Endothelial cell of umbilical vein (primary cell): ENCODE data around the gene MED29. TPM values are rescaled to one million over a fixed set of nuclear protein-coding genes. Genes with fewer than 3 reads are reported as not detected.

Experiments used
- BruUV-seq: library from RNA; stranded (reverse); fragments of 400-500 nt; replicated peaks from 2 replicates; lab custom pipeline; 2021; lab: Mats Ljungman, UMichigan
- CTCF ChIA-PET: fragments of 300-600, 350-600 bp; sonication (Branson Sonifier 250); formaldehyde crosslinking; loops from one replicate; lab custom pipeline; 2021; ENCODE audit warnings: antibody characterized with exemption, inconsistent platforms; lab: Charles Lee
- POLR2A ChIA-PET: fragments of 300-600, 350-600 bp; sonication (Branson Sonifier 250); formaldehyde crosslinking; loops from one replicate; lab custom pipeline; 2021; ENCODE audit warnings: antibody characterized with exemption, inconsistent platforms; lab: Charles Lee
- DNase-seq: peaks from one replicate; pipeline ENCODE4 v3.0.0-alpha.2; 2011; ENCODE audit warnings: low read depth, low spot score
- FAIRE-seq: peaks from 2 replicates; lab custom pipeline; 2011; peaks lifted over from hg19 to GRCh38; lab: Jason Lieb, UNC
- H2AFZ ChIP-seq: 2 replicates; pipeline ENCODE4 v1.6.0; 2012; ENCODE audit warnings: low read depth, low read length, control low read depth, inconsistent platforms
- H3K27ac ChIP-seq: 2 replicates; pipeline ENCODE4 v1.5.1; 2011; ENCODE audit warnings: low read depth, mild to moderate bottlenecking, control low read depth, low read length, moderate library complexity; ENCODE audit not compliant: insufficient read depth
- H3K27me3 ChIP-seq, 2 experiments: 2 replicates each; pipeline versions ENCODE4 v1.6.0 to v1.6.1; 2011; ENCODE audit warnings: low read length in 2 of 2, mixed read lengths in 1 of 2; ENCODE audit not compliant: control insufficient read depth in 2 of 2, insufficient read depth in 2 of 2
- H3K36me3 ChIP-seq, 2 experiments: 2 replicates in 1 of 2; 3 replicates in 1 of 2; pipeline ENCODE4 v1.5.1; 2011; ENCODE audit warnings: low read length in 2 of 2, mild to moderate bottlenecking in 1 of 2, moderate library complexity in 1 of 2; ENCODE audit not compliant: control insufficient read depth in 2 of 2, insufficient read depth in 2 of 2; ENCODE audit errors: extremely low read depth in 1 of 2
- H3K4me1 ChIP-seq: 3 replicates; pipeline ENCODE4 v1.5.1; 2011; ENCODE audit warnings: mild to moderate bottlenecking, low read length; ENCODE audit not compliant: control insufficient read depth, insufficient read depth; ENCODE audit errors: extremely low read depth
- H3K4me2 ChIP-seq: 2 replicates; pipeline ENCODE4 v1.6.1; 2011; ENCODE audit warnings: low read length, control low read depth, mixed read lengths; ENCODE audit not compliant: insufficient read depth
- H3K4me3 ChIP-seq, 3 experiments: fragments of 200-600 bp in 1 of 3; sonication (generic), shearing (Covaris generic) in 1 of 3; replicated peaks in 1 of 3; 2 replicates each; pipeline ENCODE4 v1.5.1; 2011 to 2016; ENCODE audit warnings: control low read depth in 3 of 3, low read length in 3 of 3, mild to moderate bottlenecking in 2 of 3, inconsistent platforms in 1 of 3, low read depth in 1 of 3, moderate library complexity in 1 of 3; ENCODE audit not compliant: insufficient read depth in 1 of 3
- H3K79me2 ChIP-seq: 2 replicates; pipeline ENCODE4 v1.6.0; 2012; ENCODE audit warnings: low read length, inconsistent platforms; ENCODE audit not compliant: control insufficient read depth, insufficient read depth
- H3K9ac ChIP-seq: replicated peaks from 2 replicates; pipeline ENCODE3; 2011; ENCODE audit warnings: low read length, control low read depth; ENCODE audit not compliant: insufficient read depth; ENCODE audit errors: extremely low read depth
- H3K9me1 ChIP-seq: replicated peaks from 3 replicates; pipeline ENCODE4 v1.6.0; 2011; ENCODE audit warnings: mild to moderate bottlenecking, low read length; ENCODE audit not compliant: control insufficient read depth, insufficient read depth; ENCODE audit errors: extremely low read depth
- H3K9me3 ChIP-seq: replicated peaks from 2 replicates; pipeline ENCODE4 v1.5.1; 2012; ENCODE audit warnings: low read length, inconsistent platforms; ENCODE audit not compliant: control insufficient read depth, insufficient read depth
- H4K20me1 ChIP-seq: replicated peaks from 2 replicates; pipeline ENCODE3; 2011; ENCODE audit warnings: mild to moderate bottlenecking, low read length; ENCODE audit not compliant: control insufficient read depth, insufficient read depth; ENCODE audit errors: extremely low read depth
- FOS ChIP-seq: IDR thresholded peaks from 2 replicates; pipeline ENCODE4 v1.6.1; 2011; ENCODE audit warnings: mild to moderate bottlenecking, low read length, moderate library complexity, borderline replicate concordance; ENCODE audit not compliant: insufficient read depth
- GATA2 ChIP-seq: IDR thresholded peaks from 2 replicates; pipeline ENCODE4 v1.7.0; 2011; ENCODE audit warnings: low read depth, mild to moderate bottlenecking, moderate library complexity, mixed read lengths, low read length; ENCODE audit not compliant: insufficient read length, insufficient read depth
- JUN ChIP-seq: IDR thresholded peaks from 2 replicates; pipeline ENCODE4 v1.6.1; 2011; ENCODE audit warnings: borderline replicate concordance, low read depth; ENCODE audit not compliant: insufficient read length, insufficient read depth
- POLR2A ChIP-seq: IDR thresholded peaks from 2 replicates; pipeline ENCODE4 v1.6.1; 2012; ENCODE audit warnings: low read depth, mild to moderate bottlenecking, control low read depth, low read length
- POLR2AphosphoS5 ChIP-seq: IDR thresholded peaks from 2 replicates; pipeline ENCODE4 v1.6.1; 2012; ENCODE audit warnings: low read depth, mild to moderate bottlenecking, control low read depth, low read length, moderate library complexity; ENCODE audit not compliant: insufficient read depth
- dilution Hi-C: fragments of 300-500 bp; cut with MboI; formaldehyde crosslinking; loops from one replicate; pipeline ENCODE4 v1.15.0; 2019; ENCODE audit warnings: low sequenced_read_pairs; ENCODE audit not compliant: extremely low pct_ligation_motif_present
- intact Hi-C: fragments of 100-400 bp; cut with micrococcal nuclease; formaldehyde crosslinking; loops from one replicate; pipeline ENCODE4 v1.10.0; 2022
- polyA plus RNA-seq, 4 experiments: library from polyadenylated mRNA; depleted of rRNA in 3 of 4; stranded (reverse) in 3 of 4; unstranded in 1 of 4; fragments of >200 nt; gene quantifications; 2 replicates each; pipeline versions ENCODE4 v1.2.1 to v1.2.3, GENCODE V29; 2011 to 2012; ENCODE audit warnings: missing spikeins in 1 of 4
- total RNA-seq: library from RNA; stranded (reverse); gene quantifications from 2 replicates; pipeline ENCODE4 v1.2.3, GENCODE V29; 2021

Gene MED29
- total and polyA plus RNA-seq, 2 donors (not counting 3 experiments of a cell fraction or from before 2014, with no cell fraction given): 25.5 to 50.4 TPM

GRCh38 chr19:39405261-39405957 lies 14.2 kb downstream of the MED29 start:
- no peak overlapping the region for H3K9ac ChIP-seq
- H2AFZ ChIP-seq: no peak overlapping the region
- BruUV-seq: no TSS peak
- POLR2A ChIA-PET: interaction anchor here (0.7 to 1.2 kb wide), 3 partner anchors 14 to 30 kb away, joined by 3 to 6 read pairs (median 5); partner anchors contain the start of genes MED29, PAF1 and RPS16
- intact Hi-C loops: no loop called here
- DNase-seq: no peak
- no peak overlapping the region for H3K4me3 ChIP-seq
- H3K27ac ChIP-seq: no peak overlapping the region
- TF ChIP-seq POLR2AphosphoS5: no peak
- dilution Hi-C loops: no loop called here
- H3K36me3 ChIP-seq: no peaks in the 10 kb centered on the region
- CTCF ChIA-PET: interaction anchor here (5.0 kb wide), 1 partner anchor 8 kb away, joined by 42 read pairs; no protein-coding TSS in a partner anchor
- FAIRE-seq: no peak
- H3K27me3 ChIP-seq: no peaks in the 10 kb centered on the region
- H3K79me2 ChIP-seq: peaks cover 22% of the 10 kb centered on the region
- H3K4me2 ChIP-seq: no peak overlapping the region
- no peaks in the 10 kb centered on the region for H3K9me1 ChIP-seq
- H3K9me3 ChIP-seq: no peaks in the 10 kb centered on the region
- no peaks in the 10 kb centered on the region for H4K20me1 ChIP-seq
- H3K4me1 ChIP-seq: peaks cover 45% of the 10 kb centered on the region

DNA sequence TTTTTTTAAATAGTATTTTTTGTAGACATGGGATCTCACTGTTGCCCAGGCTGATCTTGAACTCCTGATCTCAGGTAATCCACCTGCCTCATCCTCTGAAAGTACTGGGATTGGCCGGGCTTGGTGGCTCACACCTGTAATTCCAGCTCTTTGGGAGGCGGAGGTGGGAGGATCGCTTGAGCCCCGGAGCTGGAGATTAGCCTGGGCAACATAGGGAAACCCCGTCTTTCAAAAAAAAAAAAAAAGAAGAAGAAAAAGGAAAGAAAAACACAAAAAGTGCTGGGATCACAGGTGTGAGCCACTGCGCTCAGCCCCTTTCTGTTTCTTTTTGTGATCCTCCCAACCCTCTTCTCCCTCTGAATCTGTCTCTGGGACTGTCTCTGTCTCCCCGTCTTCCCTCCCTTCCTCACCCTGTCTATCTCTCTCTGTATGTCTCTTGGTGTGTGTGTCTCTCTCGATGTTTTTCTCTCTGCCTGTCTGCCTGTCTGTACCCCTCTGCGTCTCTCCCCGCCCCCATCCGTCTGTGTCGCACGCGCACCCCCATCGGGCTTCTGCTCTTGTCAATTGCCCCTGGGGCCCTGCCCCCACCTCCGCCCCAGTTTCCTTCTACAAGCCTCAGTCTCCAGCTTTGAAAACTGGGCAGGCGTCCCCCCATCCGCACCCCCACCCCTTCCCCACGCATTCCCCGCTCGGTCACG lies 14.9 kb downstream of the MED29 start:
- Histone ChIP-seq H3K4me2 (peak overlapping the region; percentile 42), H4K20me1 (no peaks in the 10 kb centered on the region), H3K9ac (peak overlapping the region; percentile 59), H3K79me2 (peaks cover 22% of the 10 kb centered on the region), H3K4me1 (peaks cover 51% of the 10 kb centered on the region), H2AFZ (peak overlapping the region; percentile 18), H3K9me3 (no peaks in the 10 kb centered on the region), H3K27ac (peak overlapping the region; percentile 58), H3K36me3 (no peaks in the 10 kb centered on the region), H3K9me1 (no peaks in the 10 kb centered on the region), H3K27me3 (no peaks in the 10 kb centered on the region), H3K4me3 (peak overlapping the region; percentile 20 to 40 (median 27))
- dilution Hi-C loops (no loop called here), intact Hi-C loops (no loop called here)
- FAIRE-seq (peak; percentile 44), DNase-seq (no peak)
- CTCF ChIA-PET: interaction anchor here (5.0 kb wide), 1 partner anchor 9 kb away, joined by 42 read pairs; no protein-coding TSS in a partner anchor
- TF ChIP-seq GATA2: no peak
- no peak for TF ChIP-seq POLR2AphosphoS5
- TF ChIP-seq FOS: no peak
- TF ChIP-seq POLR2A: no peak
- no peak for TF ChIP-seq JUN
- POLR2A ChIA-PET: interaction anchor here (1.0 to 2.4 kb wide), 5 partner anchors 8 to 476 kb away, joined by 3 to 10 read pairs (median 5); partner anchors contain the start of genes MED29, MRPS12, PAF1 and RPS16
- no TSS peak for BruUV-seq
